Gastroesophageal sphincter (tissue), 4 donors: Measurements from ENCODE around the gene ERVK3-1. TPM values are rescaled to one million over a fixed set of nuclear protein-coding genes. Genes with fewer than 3 reads are reported as not detected.

ENCODE experiments used
- ATAC-seq: fragments of 150-250 bp; one replicate; pipeline ENCODE4 v1.9.1; 2016; ENCODE audit warnings: mild to moderate bottlenecking, moderate library complexity
- H3K27ac ChIP-seq, 4 donors: fragments of 200-600 bp; sonication (generic) in 3 of 4; 1 replicate in 3 of 4; 2 replicates in 1 of 4; pipeline ENCODE4 v1.5.1; 2016 to 2019
- H3K27me3 ChIP-seq: fragments of 200-600 bp; sonication (generic); one replicate; pipeline ENCODE4 v1.5.1; 2019
- H3K36me3 ChIP-seq, 2 donors: fragments of 200-600 bp; sonication (generic); one replicate each; pipeline ENCODE4 v1.5.1; 2019; ENCODE audit warnings: control low read depth in 1 of 2
- H3K4me1 ChIP-seq, 3 donors: fragments of 200-600 bp; sonication (generic); 1 replicate in 2 of 3; 2 replicates in 1 of 3; pipeline ENCODE4 v1.5.1; 2016 to 2019; ENCODE audit warnings: control low read depth in 2 of 3
- H3K4me3 ChIP-seq, 2 donors: fragments of 200-600 bp; sonication (generic); one replicate each; pipeline ENCODE4 v1.5.1; 2019; ENCODE audit warnings: mild to moderate bottlenecking in 1 of 2, moderate library complexity in 1 of 2
- H3K9me3 ChIP-seq, 3 donors: fragments of 200-600 bp; sonication (generic); one replicate each; pipeline ENCODE4 v1.5.1; 2017 to 2019; ENCODE audit warnings: control low read depth in 2 of 3
- EP300 ChIP-seq: sonication (generic); formaldehyde crosslinking; IDR thresholded peaks from one replicate; pipeline ENCODE4 v1.6.1; 2017; ENCODE audit warnings: antibody characterized with exemption, mild to moderate bottlenecking
- POLR2A ChIP-seq, 2 donors: fragments of 450-650 bp; IDR thresholded peaks; one replicate each; pipeline ENCODE4 v1.6.1; 2017; ENCODE audit warnings: antibody characterized with exemption in 2 of 2, mild to moderate bottlenecking in 2 of 2, moderate library complexity in 1 of 2
- POLR2AphosphoS5 ChIP-seq: sonication (generic); formaldehyde crosslinking; IDR thresholded peaks from one replicate; pipeline ENCODE4 v1.6.1; 2017; ENCODE audit warnings: antibody characterized with exemption
- WGBS, 2 donors: methylation state at CpG; one replicate each; pipeline ENCODE4 v1.1.5; 2018; ENCODE audit warnings: low coverage in 1 of 2; 5-methylcytosine and 5-hydroxymethylcytosine counted together
- small RNA-seq, 4 donors: library from RNA; depleted of rRNA; stranded (forward); fragments of <200 nt; gene quantifications; one replicate each; pipeline ENCODE3, GENCODE V24; 2016
- total RNA-seq, 4 donors: library from RNA; depleted of rRNA; stranded (reverse); fragments of >200 nt; gene quantifications; one replicate each; pipeline ENCODE4 v1.1.0, GENCODE V29; 2016
- TF ChIP-seq, protein P1 (sequence below), 4 experiments: fragments of 200-600 bp in 2 of 4; fragments of 450-650 bp in 2 of 4; sonication (generic) in 1 of 4; IDR thresholded peaks; one replicate each; pipeline ENCODE4 v1.5.1; 2017 to 2019; ENCODE audit warnings: antibody characterized with exemption in 4 of 4, mild to moderate bottlenecking in 2 of 4, moderate library complexity in 2 of 4

Gene ERVK3-1
- total RNA-seq, 4 donors from 2014 or later, result 31.7 to 67.2 (median 41.5) TPM

DNA sequence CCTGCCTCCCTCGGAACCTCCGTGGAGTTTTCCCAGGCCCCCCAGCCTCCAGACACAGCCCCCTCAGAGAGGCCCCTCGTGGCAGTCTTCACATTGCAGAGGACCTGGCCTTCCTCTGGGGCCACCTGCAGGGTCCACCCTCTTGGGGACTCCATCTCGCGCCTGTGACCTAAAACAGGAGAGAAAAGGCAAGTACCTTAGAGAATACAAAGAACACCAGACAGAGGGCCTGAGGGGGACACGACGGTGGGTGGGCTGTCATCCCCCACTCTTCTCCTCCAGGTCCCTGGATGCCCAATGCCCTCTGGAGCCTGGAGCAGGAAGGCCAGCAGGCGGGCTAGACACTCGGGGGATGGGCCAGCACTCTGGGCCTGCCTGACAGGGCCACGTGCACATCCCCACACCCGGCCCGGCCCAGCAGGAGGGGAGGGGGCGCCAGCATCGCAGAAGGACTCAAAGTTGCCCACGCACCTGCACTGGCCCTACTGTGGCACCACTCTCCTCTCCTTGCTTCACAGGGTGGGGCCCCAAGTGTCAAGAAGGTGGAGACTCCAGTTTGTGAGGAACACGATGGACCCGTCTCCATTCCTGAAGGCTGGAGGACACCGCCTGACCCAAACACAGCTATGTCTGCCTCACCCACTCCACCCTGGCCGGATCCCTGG, 52.4 kb downstream of the ERVK3-1 start:
- no peak for ATAC-seq
- WGBS, 2 donors, result no CpG with 5 or more reads among the region's 19 CpGs
- no peak overlapping the region for H3K27ac ChIP-seq
- no peak for TF ChIP-seq POLR2A (IDR thresholded peaks at IDR 0.05)
- TF ChIP-seq POLR2AphosphoS5, result no peak
- TF ChIP-seq, protein P1, sequence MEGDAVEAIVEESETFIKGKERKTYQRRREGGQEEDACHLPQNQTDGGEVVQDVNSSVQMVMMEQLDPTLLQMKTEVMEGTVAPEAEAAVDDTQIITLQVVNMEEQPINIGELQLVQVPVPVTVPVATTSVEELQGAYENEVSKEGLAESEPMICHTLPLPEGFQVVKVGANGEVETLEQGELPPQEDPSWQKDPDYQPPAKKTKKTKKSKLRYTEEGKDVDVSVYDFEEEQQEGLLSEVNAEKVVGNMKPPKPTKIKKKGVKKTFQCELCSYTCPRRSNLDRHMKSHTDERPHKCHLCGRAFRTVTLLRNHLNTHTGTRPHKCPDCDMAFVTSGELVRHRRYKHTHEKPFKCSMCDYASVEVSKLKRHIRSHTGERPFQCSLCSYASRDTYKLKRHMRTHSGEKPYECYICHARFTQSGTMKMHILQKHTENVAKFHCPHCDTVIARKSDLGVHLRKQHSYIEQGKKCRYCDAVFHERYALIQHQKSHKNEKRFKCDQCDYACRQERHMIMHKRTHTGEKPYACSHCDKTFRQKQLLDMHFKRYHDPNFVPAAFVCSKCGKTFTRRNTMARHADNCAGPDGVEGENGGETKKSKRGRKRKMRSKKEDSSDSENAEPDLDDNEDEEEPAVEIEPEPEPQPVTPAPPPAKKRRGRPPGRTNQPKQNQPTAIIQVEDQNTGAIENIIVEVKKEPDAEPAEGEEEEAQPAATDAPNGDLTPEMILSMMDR (IDR thresholded peaks at IDR 0.05), result no peak
- TF ChIP-seq EP300, result no peak
- H3K27me3 ChIP-seq, result peaks cover 54% of the 10 kb centered on the region
- H3K4me3 ChIP-seq, result no peak overlapping the region
- peaks cover 0 to 9% (median 0%) of the 10 kb centered on the region in 3 donors for H3K9me3 ChIP-seq
- peaks cover 0 to 32% (median 7%) of the 10 kb centered on the region in 3 donors for H3K4me1 ChIP-seq
- no peaks in the 10 kb centered on the region for H3K36me3 ChIP-seq

DNA sequence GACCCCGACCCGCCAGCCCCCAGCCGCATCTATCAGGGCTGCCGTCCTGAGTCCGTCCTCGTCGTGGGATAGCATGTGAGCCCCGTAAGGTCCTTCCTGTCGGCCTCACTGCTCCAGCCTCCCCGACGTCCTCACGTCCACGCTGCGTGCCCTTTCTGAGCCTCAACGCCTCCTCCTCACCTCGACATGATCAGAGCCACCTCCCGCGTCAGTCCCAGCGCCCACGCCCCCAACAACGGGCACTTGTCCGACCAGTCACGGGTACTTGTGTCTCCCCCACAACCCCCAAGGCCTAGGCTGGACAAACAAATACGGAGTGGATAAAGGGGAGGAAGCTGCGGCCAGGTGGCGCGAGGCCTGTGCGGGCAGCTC, 56.7 kb downstream of the ERVK3-1 start:
- Histone ChIP-seq H3K4me3 (peak overlapping the region; percentile 82 to 84), H3K27me3 (peaks cover 20% of the 10 kb centered on the region), H3K9me3 (no peaks in the 10 kb centered on the region), H3K27ac (peak overlapping the region; percentile 92 to 94 (median 93)), H3K4me1 (peaks cover 0 to 26% (median 4%) of the 10 kb centered on the region in 3 donors), H3K36me3 (peaks cover 0 to 12% of the 10 kb centered on the region in 2 donors)
- no peak for ATAC-seq
- WGBS, 2 donors, result 0 to 1% methylated on average over 3 to 16 of the region's 28 CpGs
- TF ChIP-seq POLR2AphosphoS5 (no peak), POLR2A (IDR thresholded peaks at IDR 0.05) (no peak), EP300 (no peak)
- TF ChIP-seq, protein P1 (IDR thresholded peaks at IDR 0.05), result no peak

DNA sequence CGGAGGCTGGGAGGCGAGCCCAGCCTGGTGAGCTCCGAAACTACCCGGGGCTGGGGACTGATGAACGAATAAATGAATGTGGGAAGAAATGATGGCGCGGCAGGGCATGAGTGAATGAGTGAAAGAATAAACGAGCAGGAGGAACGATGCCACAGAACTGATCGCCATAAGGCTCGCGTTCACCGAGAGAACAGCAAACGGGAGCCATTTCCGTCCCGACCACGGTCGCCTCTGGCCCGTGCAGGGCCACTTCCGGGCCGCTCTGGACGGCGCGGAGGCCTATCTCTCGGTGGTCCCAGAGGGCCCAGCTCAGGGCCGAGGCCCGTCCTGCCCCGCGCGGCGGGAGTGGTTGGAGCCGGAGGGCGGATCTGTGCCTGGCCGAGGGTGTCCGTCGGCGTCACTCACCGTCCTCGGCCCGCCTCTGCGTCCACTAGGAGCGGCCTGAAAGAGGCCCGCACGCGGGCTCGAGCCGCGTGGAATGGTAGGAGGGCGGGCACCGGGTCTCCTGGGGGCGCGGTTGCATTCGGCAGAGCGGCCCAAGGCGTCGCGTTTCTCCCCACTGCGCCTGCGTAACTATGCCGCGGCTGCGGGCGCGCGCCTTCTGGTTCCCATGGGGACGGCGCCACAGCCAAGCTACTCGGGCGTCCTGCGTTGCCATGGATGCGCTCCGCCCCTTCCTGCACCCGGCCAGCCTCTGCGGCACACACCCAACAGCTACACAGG, 57.3 kb downstream of the ERVK3-1 start, which contains the start of gene ZNF497:
Gene ZNF497 (minus strand): TSS at position 480 of the 723 bp plus-strand sequence. CDS start 5,116 bp downstream, outside the sequence.
- TF ChIP-seq POLR2AphosphoS5, result peak; percentile 81
- TF ChIP-seq POLR2A (IDR thresholded peaks at IDR 0.05), result peak; percentile 58 to 80
- TF ChIP-seq, protein P1 (IDR thresholded peaks at IDR 0.05), result peak in 1 of 4 experiments; percentile 35
- no peak for TF ChIP-seq EP300
- Histone ChIP-seq H3K27ac (peak within 1 kb of the TSS; percentile 92 to 94 (median 93)), H3K27me3 (peaks cover 20% of the 10 kb centered on the region), H3K9me3 (no peaks in the 10 kb centered on the region), H3K36me3 (peaks cover 0 to 13% of the 10 kb centered on the region in 2 donors), H3K4me3 (peak within 1 kb of the TSS; percentile 82 to 84), H3K4me1 (peaks cover 0 to 21% (median 4%) of the 10 kb centered on the region in 3 donors)
- peak; percentile 96 for ATAC-seq
- WGBS, 2 donors, result 0% methylated on average over 16 to 25 of the region's 74 CpGs

DNA sequence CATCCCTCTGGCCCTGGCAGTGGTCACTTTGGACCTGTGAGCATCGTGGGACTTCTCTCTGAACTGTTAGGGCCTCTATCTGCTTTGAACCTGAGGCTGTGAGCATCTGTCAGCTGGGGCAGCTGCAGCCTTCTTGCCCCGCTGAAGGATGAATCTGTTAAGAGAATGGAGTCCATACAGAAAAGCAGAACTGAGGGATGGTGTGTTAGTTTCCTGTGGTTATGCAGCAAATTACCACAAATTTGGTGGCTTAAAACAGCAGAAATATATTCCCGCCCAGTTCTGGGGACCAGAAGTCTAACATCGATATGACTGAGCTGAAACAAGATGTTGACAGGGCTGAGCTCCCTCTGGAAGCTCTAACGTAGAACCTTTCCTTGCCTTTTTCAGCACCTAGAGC, 59.0 kb downstream of the ERVK3-1 start:
- Histone ChIP-seq H3K4me3 (no peak overlapping the region), H3K27me3 (peaks cover 22% of the 10 kb centered on the region), H3K36me3 (peaks cover 0 to 19% of the 10 kb centered on the region in 2 donors), H3K4me1 (peaks cover 0 to 18% (median 4%) of the 10 kb centered on the region in 3 donors), H3K27ac (no peak overlapping the region), H3K9me3 (no peaks in the 10 kb centered on the region)
- no peak for TF ChIP-seq POLR2AphosphoS5
- no peak for TF ChIP-seq EP300
- TF ChIP-seq POLR2A (IDR thresholded peaks at IDR 0.05), result no peak
- TF ChIP-seq, protein P1 (IDR thresholded peaks at IDR 0.05), result no peak
- no peak for ATAC-seq
- 64 to 95% methylated on average over 3 to 4 of the region's 5 CpGs for WGBS, 2 donors

Small RNA genes lying within 50 kb of the gene (small RNA-seq; reads per million reads assigned to genes)
- gene MIR6806, result 0 to 0.36 (median 0) reads per million in 4 donors
- gene RNA5SP473, result 0 to 4.9 (median 0.43) reads per million in 4 donors

Other genes with a start within 250 kb of the ERVK3-1 start
- 1 to 10 TPM; 5.8 to 9.0 (median 7.5) TPM for gene ZNF135, start 246.1 kb upstream of the ERVK3-1 start, total RNA-seq
- 100 to 1,000 TPM in 3 of 4 donors, 10 to 100 TPM in 1; 82.4 to 144 (median 123) TPM for gene ZSCAN18, start 207.1 kb upstream of the ERVK3-1 start, total RNA-seq
- 10 to 100 TPM in 2 of 4 donors, 1 to 10 TPM in 2; 8.4 to 14.8 (median 11.7) TPM for gene ZNF329, start 154.6 kb upstream of the ERVK3-1 start, total RNA-seq
- 10 to 100 TPM; 17.0 to 23.5 (median 18.6) TPM for gene ZNF274, start 122.3 kb upstream of the ERVK3-1 start, total RNA-seq
- 10 to 100 TPM; 25.4 to 54.6 (median 34.6) TPM for gene ZNF544, start 76.5 kb upstream of the ERVK3-1 start, total RNA-seq
- 10 to 100 TPM in 2 of 4 donors, 1 to 10 TPM in 2; 5.6 to 11.6 (median 9.5) TPM for gene ZNF8, start 26.4 kb upstream of the ERVK3-1 start, total RNA-seq
- 1 to 10 TPM; 2.4 to 4.8 (median 2.9) TPM for gene ZSCAN22, start 21.6 kb downstream of the ERVK3-1 start, total RNA-seq
- gene A1BG, start 48.1 kb downstream of the ERVK3-1 start, total RNA-seq, result 10 to 100 TPM in 1 of 4 donors, 1 to 10 TPM in 3; 2.3 to 20.7 (median 7.5) TPM
- gene ZNF497, start 57.4 kb downstream of the ERVK3-1 start, total RNA-seq, result 1 to 10 TPM in 3 of 4 donors, under 1 TPM in 1; 0.77 to 2.2 (median 1.6) TPM
- gene ZNF837, start 75.7 kb downstream of the ERVK3-1 start, total RNA-seq, result 1 to 10 TPM in 3 of 4 donors, under 1 TPM in 1; 0.99 to 3.7 (median 2.4) TPM
- 1,000 to 10,000 TPM in 3 of 4 donors, 100 to 1,000 TPM in 1; 841 to 2,040 (median 1,635) TPM for gene RPS5, start 81.9 kb downstream of the ERVK3-1 start, total RNA-seq
- 1 to 10 TPM in 1 of 4 donors, not detected in 3; 1.5 TPM for gene RNF225, start 90.3 kb downstream of the ERVK3-1 start, total RNA-seq
- gene ZNF584, start 103.3 kb downstream of the ERVK3-1 start, total RNA-seq, result 10 to 100 TPM; 10.9 to 17.6 (median 12.6) TPM
- gene ZNF132, start 134.8 kb downstream of the ERVK3-1 start, total RNA-seq, result 1 to 10 TPM; 4.1 to 8.6 (median 6.2) TPM
- gene ZNF324B, start 146.2 kb downstream of the ERVK3-1 start, total RNA-seq, result 10 to 100 TPM in 1 of 4 donors, 1 to 10 TPM in 3; 4.3 to 12.8 (median 8.6) TPM
- 10 to 100 TPM; 10.3 to 20.7 (median 18.1) TPM for gene ZNF324, start 161.7 kb downstream of the ERVK3-1 start, total RNA-seq
- 10 to 100 TPM; 11.2 to 25.4 (median 17.5) TPM for gene ZNF446, start 171.0 kb downstream of the ERVK3-1 start, total RNA-seq
- 1 to 10 TPM; 2.6 to 7.4 (median 5.5) TPM for gene SLC27A5, start 206.6 kb downstream of the ERVK3-1 start, total RNA-seq
- gene ZBTB45, start 214.4 kb downstream of the ERVK3-1 start, total RNA-seq, result 10 to 100 TPM in 3 of 4 donors, 1 to 10 TPM in 1; 9.8 to 14.0 (median 13.4) TPM
- 100 to 1,000 TPM; 171 to 274 (median 196) TPM for gene TRIM28, start 238.7 kb downstream of the ERVK3-1 start, total RNA-seq
- gene CHMP2A, start 249.7 kb downstream of the ERVK3-1 start, total RNA-seq, result 100 to 1,000 TPM in 3 of 4 donors, 10 to 100 TPM in 1; 100.0 to 155 (median 126) TPM